Measurements from ENCODE around the gene ATRIP.
"Not testable (repeated sequence)": the region's sequence is repeated elsewhere in the genome, so short reads cannot be mapped to it uniquely, and the experiment has no call there.

ATRIP gene

GRCh38 chr3:48446425-48447193 lies at the start of gene ATRIP:
TSS of gene ATRIP (plus strand) at chr3:48446737. CDS start at chr3:48446846, 109 bp downstream.
- DNase-seq = peak; percentile 93

GRCh38 chr3:48397767-48398681 lies 48.5 kb upstream of the ATRIP start:
- no peak for DNase-seq

- DNase-seq = no peak
Observed at GRCh38 chr3:48398701-48399386, 47.7 kb upstream of the ATRIP start.

- no peak for DNase-seq
Observed at GRCh38 chr3:48399387-48400172, 47.0 kb upstream of the ATRIP start.

- peak; percentile 76 for DNase-seq
Observed at GRCh38 chr3:48400824-48401433, 45.6 kb upstream of the ATRIP start.

GRCh38 chr3:48401434-48401901 lies 45.1 kb upstream of the ATRIP start:
- not testable (repeated sequence) for DNase-seq

- no peak for DNase-seq
Observed at GRCh38 chr3:48402281-48402732, 44.2 kb upstream of the ATRIP start.

- no peak for DNase-seq
Observed at GRCh38 chr3:48402907-48403306, 43.6 kb upstream of the ATRIP start.

- no peak for DNase-seq
Observed at GRCh38 chr3:48403533-48404439, 42.8 kb upstream of the ATRIP start.

GRCh38 chr3:48404440-48405342 lies 41.8 kb upstream of the ATRIP start:
- no peak for DNase-seq

GRCh38 chr3:48405343-48405881 lies 41.1 kb upstream of the ATRIP start:
- no peak for DNase-seq

GRCh38 chr3:48405971-48406370 lies 40.6 kb upstream of the ATRIP start:
- DNase-seq = no peak

- no peak for DNase-seq
Observed at GRCh38 chr3:48406443-48407431, 39.8 kb upstream of the ATRIP start.

- DNase-seq = no peak
Observed at GRCh38 chr3:48407542-48408099, 38.9 kb upstream of the ATRIP start.

GRCh38 chr3:48408823-48409281 lies 37.7 kb upstream of the ATRIP start:
- no peak for DNase-seq

GRCh38 chr3:48409291-48410201 lies 37.0 kb upstream of the ATRIP start:
- no peak for DNase-seq
